ENCODE data around the gene SIRPB1. TPM values are rescaled to one million over a fixed set of nuclear protein-coding genes. Genes with fewer than 3 reads are reported as not detected.

The SIRPB1 gene
- 0.32 TPM in 1 of 2 replicates, not detected in the other for total RNA-seq

GRCh38 chr20:1619861-1620444, at the start of gene SIRPB1:
Gene SIRPB1 (minus strand): TSS chr20:1620009. CDS start chr20:1619944, 65 bp downstream.

GRCh38 chr20:1657556-1658334, 37.9 kb upstream of the SIRPB1 start, which contains the start of gene SIRPG:
Gene SIRPG (minus strand): TSS chr20:1657779. CDS start chr20:1657714, 65 bp downstream.

Other genes with a start within 250 kb of the SIRPB1 start
- 205 and 295 TPM in 2 replicates for gene FKBP1A, start 227.0 kb downstream of the SIRPB1 start, total RNA-seq
- gene NSFL1C, start 153.2 kb downstream of the SIRPB1 start, total RNA-seq = 27.9 and 36.8 TPM in 2 replicates
- gene SIRPB2, start 128.6 kb downstream of the SIRPB1 start, total RNA-seq = 2.9 and 3.0 TPM in 2 replicates
- gene SIRPD, start 62.3 kb downstream of the SIRPB1 start, total RNA-seq = not detected in 2 replicates
- gene SIRPG, start 37.8 kb upstream of the SIRPB1 start, total RNA-seq = not detected in 2 replicates

Data from epithelial cell of umbilical artery (primary cell).